GM18502 (cell line): ENCODE results near the gene COL4A1.

Experiments
- ATAC-seq: cut with Tn5 transposase; IDR thresholded peaks from one replicate; pipeline ENCODE4 v1.9.1; 2021; ENCODE audit warnings: mild to moderate bottlenecking; ENCODE audit not compliant: unreplicated experiment, poor library complexity

The COL4A1 gene

GRCh38 chr13:110280231-110280813 lies 26.6 kb downstream of the COL4A1 start:
- ATAC-seq, result no peak

GRCh38 chr13:110279684-110280083 lies 27.3 kb downstream of the COL4A1 start:
- no peak for ATAC-seq

- no peak for ATAC-seq
These were observed 28.1 kb downstream of the COL4A1 start for GRCh38 chr13:110278859-110279258.

GRCh38 chr13:110277357-110277975 lies 29.5 kb downstream of the COL4A1 start:
- ATAC-seq, result no peak

- no peak for ATAC-seq
These were observed 30.4 kb downstream of the COL4A1 start for GRCh38 chr13:110276553-110276950.

- no peak for ATAC-seq
These were observed 30.9 kb downstream of the COL4A1 start for GRCh38 chr13:110275931-110276552.

- no peak for ATAC-seq
These were observed 32.3 kb downstream of the COL4A1 start for GRCh38 chr13:110274687-110275086.

GRCh38 chr13:110273254-110273653 lies 33.7 kb downstream of the COL4A1 start:
- no peak for ATAC-seq

- ATAC-seq, result no peak
These were observed 34.3 kb downstream of the COL4A1 start for GRCh38 chr13:110272651-110273050.

GRCh38 chr13:110272227-110272626 lies 34.7 kb downstream of the COL4A1 start:
- ATAC-seq, result no peak

- no peak for ATAC-seq
These were observed 35.6 kb downstream of the COL4A1 start for GRCh38 chr13:110271313-110271712.

GRCh38 chr13:110270507-110270906 lies 36.5 kb downstream of the COL4A1 start:
- no peak for ATAC-seq

GRCh38 chr13:110269509-110270185 lies 37.3 kb downstream of the COL4A1 start:
- no peak for ATAC-seq

GRCh38 chr13:110268576-110269185 lies 38.3 kb downstream of the COL4A1 start:
- ATAC-seq, result no peak

- no peak for ATAC-seq
These were observed 38.9 kb downstream of the COL4A1 start for GRCh38 chr13:110268061-110268460.

GRCh38 chr13:110266983-110267382 lies 40.0 kb downstream of the COL4A1 start:
- ATAC-seq, result no peak

GRCh38 chr13:110266431-110266809 lies 40.5 kb downstream of the COL4A1 start:
- ATAC-seq, result no peak

- no peak for ATAC-seq
These were observed 41.1 kb downstream of the COL4A1 start for GRCh38 chr13:110265682-110266430.

GRCh38 chr13:110265341-110265681 lies 41.6 kb downstream of the COL4A1 start:
- no peak for ATAC-seq

GRCh38 chr13:110264685-110265275 lies 42.2 kb downstream of the COL4A1 start:
- ATAC-seq, result no peak
